Neural cell (in vitro differentiated cells): ENCODE data around the gene NTN3. TPM values are rescaled to one million over a fixed set of nuclear protein-coding genes. Genes with fewer than 3 reads are reported as not detected.

Source experiments
- H2AFZ ChIP-seq: fragments of 200-600, 300-800 bp; sonication (generic), shearing (Covaris generic); 2 replicates; pipeline ENCODE4 v1.6.0; 2014; ENCODE audit warnings: low read depth, mild to moderate bottlenecking, antibody characterized with exemption, low read length, moderate library complexity
- H3F3A ChIP-seq: fragments of 200-600 bp; shearing (Covaris generic); 2 replicates; pipeline ENCODE4 v1.6.1; 2016; ENCODE audit warnings: mild to moderate bottlenecking, moderate library complexity, mixed read lengths, antibody characterized with exemption, low read length; ENCODE audit not compliant: insufficient read depth, poor library complexity, severe bottlenecking
- H3K27ac ChIP-seq: fragments of 200-600, 300-800 bp; sonication (generic), shearing (Covaris generic); 2 replicates; pipeline ENCODE4 v1.5.1; 2014; ENCODE audit warnings: mild to moderate bottlenecking, low read length, moderate library complexity
- H3K27me3 ChIP-seq: fragments of 300-800, 200-600 bp; sonication (generic), shearing (Covaris generic); 2 replicates; pipeline ENCODE4 v1.6.0; 2014; ENCODE audit warnings: mild to moderate bottlenecking, low read depth, low read length, moderate library complexity; ENCODE audit not compliant: insufficient read depth
- H3K36me3 ChIP-seq: fragments of 300-800, 200-600 bp; sonication (generic), shearing (Covaris generic); 2 replicates; pipeline ENCODE4 v1.5.1; 2014; ENCODE audit warnings: mild to moderate bottlenecking, antibody characterized with exemption, low read length, moderate library complexity; ENCODE audit not compliant: insufficient read depth
- H3K4me2 ChIP-seq: fragments of 300-800, 200-600 bp; sonication (generic), shearing (Covaris generic); 2 replicates; pipeline ENCODE4 v1.6.0; 2014; ENCODE audit warnings: mild to moderate bottlenecking, low read length
- H3K4me3 ChIP-seq: fragments of 300-800, 200-600 bp; sonication (generic), shearing (Covaris generic); 2 replicates; pipeline ENCODE4 v1.5.1; 2014; ENCODE audit warnings: mild to moderate bottlenecking, low read length, moderate library complexity
- H3K79me2 ChIP-seq: fragments of 200-600 bp; shearing (Covaris generic); replicated peaks from 2 replicates; pipeline ENCODE4 v1.6.0; 2014; ENCODE audit warnings: mild to moderate bottlenecking, low read length, moderate library complexity; ENCODE audit not compliant: insufficient read depth
- H3K9ac ChIP-seq: fragments of 300-800, 200-600 bp; sonication (generic), shearing (Covaris generic); 2 replicates; pipeline ENCODE4 v1.6.1; 2016; ENCODE audit warnings: mild to moderate bottlenecking, low read length, mixed read lengths
- H3K9me2 ChIP-seq: fragments of 200-600 bp; shearing (Covaris generic); 2 replicates; pipeline ENCODE4 v1.6.1; 2016; ENCODE audit warnings: mild to moderate bottlenecking, low read length, mixed read lengths; ENCODE audit not compliant: insufficient read depth
- H3K9me3 ChIP-seq: fragments of 200-600, 300-800 bp; sonication (generic), shearing (Covaris generic); 2 replicates; pipeline ENCODE4 v1.6.1; 2016; ENCODE audit warnings: mild to moderate bottlenecking, mixed run types, low read length, moderate library complexity, mixed read lengths
- H4K20me1 ChIP-seq: fragments of 200-600 bp; shearing (Covaris generic); 2 replicates; pipeline ENCODE4 v1.6.1; 2016; ENCODE audit warnings: mild to moderate bottlenecking, mixed run types; ENCODE audit not compliant: insufficient read depth
- EP300 ChIP-seq: fragments of 450-650 bp; conservative IDR thresholded peaks from 2 replicates; pipeline ENCODE4 v1.6.1; 2014; ENCODE audit warnings: antibody characterized with exemption, mild to moderate bottlenecking, moderate library complexity; ENCODE audit not compliant: poor library complexity, severe bottlenecking
- EZH2 ChIP-seq: fragments of 200-600, 300-800 bp; shearing (Covaris generic), sonication (generic); IDR thresholded peaks from 2 replicates; pipeline ENCODE4 v1.6.1; 2014; ENCODE audit warnings: antibody characterized with exemption, low read length, borderline replicate concordance, mild to moderate bottlenecking; ENCODE audit not compliant: insufficient read depth, poor library complexity, severe bottlenecking
- MXI1 ChIP-seq: fragments of 450-650 bp; conservative IDR thresholded peaks from 2 replicates; pipeline ENCODE4 v1.6.1; 2014; ENCODE audit warnings: antibody characterized with exemption, mild to moderate bottlenecking; ENCODE audit not compliant: poor library complexity, severe bottlenecking
- POLR2AphosphoS5 ChIP-seq: IDR thresholded peaks from 2 replicates; pipeline ENCODE4 v1.6.1; 2012
- RAD21 ChIP-seq: fragments of 450-650 bp; conservative IDR thresholded peaks from 2 replicates; pipeline ENCODE4 v1.6.1; 2014; ENCODE audit warnings: antibody characterized with exemption, mild to moderate bottlenecking, moderate library complexity
- SMC3 ChIP-seq: fragments of 450-650 bp; conservative IDR thresholded peaks from 2 replicates; pipeline ENCODE4 v1.6.1; 2014; ENCODE audit warnings: antibody characterized with exemption, mild to moderate bottlenecking, moderate library complexity; ENCODE audit not compliant: poor library complexity
- TAF1 ChIP-seq: IDR thresholded peaks from 2 replicates; pipeline ENCODE4 v1.6.1; 2012; ENCODE audit warnings: low read depth
- polyA plus RNA-seq: library from polyadenylated mRNA; depleted of rRNA; stranded (reverse); fragments of >200 nt; gene quantifications from 2 replicates; pipeline ENCODE4 v1.2.3, GENCODE V29; 2014
- TF ChIP-seq, protein P1 (sequence below): fragments of 450-650 bp; IDR thresholded peaks from 2 replicates; pipeline ENCODE4 v1.5.1; 2014; ENCODE audit warnings: antibody characterized with exemption, mild to moderate bottlenecking, moderate library complexity; ENCODE audit not compliant: poor library complexity, severe bottlenecking
- TF ChIP-seq, protein P2 (sequence below): IDR thresholded peaks from 2 replicates; pipeline ENCODE4 v1.6.1; 2012; ENCODE audit warnings: borderline replicate concordance

The NTN3 gene
- polyA plus RNA-seq, 1 donor from 2014 or later: 1.2 TPM

GRCh38 chr16:2496223-2497115, 25.4 kb downstream of the NTN3 start:
- Histone ChIP-seq H3K36me3 (no peaks in the 10 kb centered on the region), H3F3A (no peaks in the 10 kb centered on the region), H3K9me2 (no peaks in the 10 kb centered on the region), H3K9ac (no peak overlapping the region), H3K4me3 (no peak overlapping the region), H3K27ac (no peak overlapping the region), H3K4me2 (no peak overlapping the region), H3K79me2 (no peaks in the 10 kb centered on the region), H2AFZ (no peak overlapping the region), H3K9me3 (no peaks in the 10 kb centered on the region), H4K20me1 (no peaks in the 10 kb centered on the region), H3K27me3 (no peaks in the 10 kb centered on the region)
- TF ChIP-seq EZH2: no peak
- TF ChIP-seq, protein P1, sequence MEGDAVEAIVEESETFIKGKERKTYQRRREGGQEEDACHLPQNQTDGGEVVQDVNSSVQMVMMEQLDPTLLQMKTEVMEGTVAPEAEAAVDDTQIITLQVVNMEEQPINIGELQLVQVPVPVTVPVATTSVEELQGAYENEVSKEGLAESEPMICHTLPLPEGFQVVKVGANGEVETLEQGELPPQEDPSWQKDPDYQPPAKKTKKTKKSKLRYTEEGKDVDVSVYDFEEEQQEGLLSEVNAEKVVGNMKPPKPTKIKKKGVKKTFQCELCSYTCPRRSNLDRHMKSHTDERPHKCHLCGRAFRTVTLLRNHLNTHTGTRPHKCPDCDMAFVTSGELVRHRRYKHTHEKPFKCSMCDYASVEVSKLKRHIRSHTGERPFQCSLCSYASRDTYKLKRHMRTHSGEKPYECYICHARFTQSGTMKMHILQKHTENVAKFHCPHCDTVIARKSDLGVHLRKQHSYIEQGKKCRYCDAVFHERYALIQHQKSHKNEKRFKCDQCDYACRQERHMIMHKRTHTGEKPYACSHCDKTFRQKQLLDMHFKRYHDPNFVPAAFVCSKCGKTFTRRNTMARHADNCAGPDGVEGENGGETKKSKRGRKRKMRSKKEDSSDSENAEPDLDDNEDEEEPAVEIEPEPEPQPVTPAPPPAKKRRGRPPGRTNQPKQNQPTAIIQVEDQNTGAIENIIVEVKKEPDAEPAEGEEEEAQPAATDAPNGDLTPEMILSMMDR: no peak
- no peak for TF ChIP-seq EP300
- TF ChIP-seq RAD21: no peak
- TF ChIP-seq MXI1: no peak
- TF ChIP-seq, protein P2, sequence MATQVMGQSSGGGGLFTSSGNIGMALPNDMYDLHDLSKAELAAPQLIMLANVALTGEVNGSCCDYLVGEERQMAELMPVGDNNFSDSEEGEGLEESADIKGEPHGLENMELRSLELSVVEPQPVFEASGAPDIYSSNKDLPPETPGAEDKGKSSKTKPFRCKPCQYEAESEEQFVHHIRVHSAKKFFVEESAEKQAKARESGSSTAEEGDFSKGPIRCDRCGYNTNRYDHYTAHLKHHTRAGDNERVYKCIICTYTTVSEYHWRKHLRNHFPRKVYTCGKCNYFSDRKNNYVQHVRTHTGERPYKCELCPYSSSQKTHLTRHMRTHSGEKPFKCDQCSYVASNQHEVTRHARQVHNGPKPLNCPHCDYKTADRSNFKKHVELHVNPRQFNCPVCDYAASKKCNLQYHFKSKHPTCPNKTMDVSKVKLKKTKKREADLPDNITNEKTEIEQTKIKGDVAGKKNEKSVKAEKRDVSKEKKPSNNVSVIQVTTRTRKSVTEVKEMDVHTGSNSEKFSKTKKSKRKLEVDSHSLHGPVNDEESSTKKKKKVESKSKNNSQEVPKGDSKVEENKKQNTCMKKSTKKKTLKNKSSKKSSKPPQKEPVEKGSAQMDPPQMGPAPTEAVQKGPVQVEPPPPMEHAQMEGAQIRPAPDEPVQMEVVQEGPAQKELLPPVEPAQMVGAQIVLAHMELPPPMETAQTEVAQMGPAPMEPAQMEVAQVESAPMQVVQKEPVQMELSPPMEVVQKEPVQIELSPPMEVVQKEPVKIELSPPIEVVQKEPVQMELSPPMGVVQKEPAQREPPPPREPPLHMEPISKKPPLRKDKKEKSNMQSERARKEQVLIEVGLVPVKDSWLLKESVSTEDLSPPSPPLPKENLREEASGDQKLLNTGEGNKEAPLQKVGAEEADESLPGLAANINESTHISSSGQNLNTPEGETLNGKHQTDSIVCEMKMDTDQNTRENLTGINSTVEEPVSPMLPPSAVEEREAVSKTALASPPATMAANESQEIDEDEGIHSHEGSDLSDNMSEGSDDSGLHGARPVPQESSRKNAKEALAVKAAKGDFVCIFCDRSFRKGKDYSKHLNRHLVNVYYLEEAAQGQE: no peak
- TF ChIP-seq POLR2AphosphoS5: no peak
- TF ChIP-seq TAF1: no peak
- TF ChIP-seq SMC3: no peak

DNA sequence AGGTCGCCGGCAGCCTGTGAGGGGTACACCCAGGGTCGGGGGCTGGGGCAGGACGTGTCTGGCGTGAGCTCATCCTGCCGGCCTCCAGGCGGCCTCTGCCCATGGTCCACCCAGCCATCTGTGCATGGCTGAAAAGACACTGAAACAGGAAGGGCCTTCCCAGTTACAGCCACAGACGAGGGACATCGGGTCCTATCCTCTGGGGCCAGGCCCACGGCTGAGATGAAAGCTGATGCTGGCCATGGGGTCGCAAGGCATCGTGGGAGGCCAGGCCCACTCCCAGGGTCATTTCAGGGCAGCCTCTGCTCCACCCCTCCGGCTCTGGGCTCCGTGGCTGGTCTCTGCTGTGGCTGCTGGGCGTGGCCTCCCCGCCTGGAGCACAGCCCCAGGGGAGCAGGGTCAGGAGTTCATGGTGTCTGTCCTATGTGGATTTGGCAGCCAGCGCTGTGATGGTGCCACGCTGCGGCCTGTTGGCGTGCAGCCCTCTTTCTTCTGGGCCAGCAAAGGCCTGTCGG, 26.1 kb downstream of the NTN3 start:
- Histone ChIP-seq H4K20me1 (no peaks in the 10 kb centered on the region), H3K9me2 (no peaks in the 10 kb centered on the region), H3K27me3 (no peaks in the 10 kb centered on the region), H3K9me3 (no peaks in the 10 kb centered on the region), H3K4me2 (no peak overlapping the region), H3K79me2 (no peaks in the 10 kb centered on the region), H3K9ac (no peak overlapping the region), H3K4me3 (no peak overlapping the region), H3F3A (no peaks in the 10 kb centered on the region), H3K36me3 (no peaks in the 10 kb centered on the region), H2AFZ (no peak overlapping the region), H3K27ac (no peak overlapping the region)
- TF ChIP-seq SMC3 (no peak), TAF1 (no peak), EP300 (no peak), POLR2AphosphoS5 (no peak), RAD21 (no peak), EZH2 (no peak), MXI1 (no peak)
- TF ChIP-seq, protein P2: no peak
- TF ChIP-seq, protein P1: no peak
